CD4-positive, alpha-beta memory T cell (primary cell): Measurements from ENCODE around the gene RERE. TPM values are rescaled to one million over a fixed set of nuclear protein-coding genes. Genes with fewer than 3 reads are reported as not detected.

Experiments
- CTCF ChIA-PET: fragments of 350-600 bp; sonication (Branson Sonifier 250); formaldehyde crosslinking; loops from one replicate; lab custom pipeline; 2021; ENCODE audit warnings: inconsistent platforms; ENCODE audit not compliant: partially characterized antibody; lab: Charles Lee
- POLR2A ChIA-PET: fragments of 350-600 bp; sonication (Branson Sonifier 250); formaldehyde crosslinking; loops from one replicate; lab custom pipeline; 2021; ENCODE audit not compliant: partially characterized antibody; lab: Charles Lee
- DNase-seq, 5 donors: peaks; one replicate each; pipeline versions ENCODE4 v3.0.0 to v3.0.0-alpha.2; 2020 to 2022; ENCODE audit warnings: mixed read lengths in 1 of 5
- H3K27ac ChIP-seq: one replicate; pipeline ENCODE4 v1.7.0; 2013; ENCODE audit warnings: low read depth, low read length
- H3K27me3 ChIP-seq: 2 replicates; pipeline ENCODE4 v1.7.0; 2013; ENCODE audit warnings: mild to moderate bottlenecking, low read length, moderate library complexity; ENCODE audit not compliant: insufficient read depth
- H3K36me3 ChIP-seq: 2 replicates; pipeline ENCODE4 v1.7.0; 2013; ENCODE audit warnings: mild to moderate bottlenecking, low read length, moderate library complexity; ENCODE audit not compliant: insufficient read depth
- H3K4me1 ChIP-seq: 2 replicates; pipeline ENCODE4 v1.7.0; 2013; ENCODE audit warnings: mild to moderate bottlenecking, low read length, moderate library complexity; ENCODE audit not compliant: insufficient read depth
- H3K4me3 ChIP-seq, 2 donors: one replicate each; pipeline ENCODE4 v1.7.0; 2013; ENCODE audit warnings: low read length in 2 of 2, mild to moderate bottlenecking in 1 of 2
- H3K9me3 ChIP-seq, 2 donors: one replicate each; pipeline ENCODE4 v1.7.0; 2013; ENCODE audit warnings: low read length in 2 of 2, control low read depth in 1 of 2; ENCODE audit not compliant: control insufficient read depth in 1 of 2
- H3K27ac Mint-ChIP-seq, 7 donors: one replicate each; pipeline ENCODE4 v1.8.0; 2020 to 2021; ENCODE audit warnings: mixed read lengths in 7 of 7, mild to moderate bottlenecking in 6 of 7, inconsistent platforms in 3 of 7, moderate library complexity in 3 of 7
- H3K27me3 Mint-ChIP-seq, 2 donors: one replicate each; pipeline ENCODE4 v1.8.0; 2020 to 2021; ENCODE audit warnings: mixed read lengths in 2 of 2
- H3K36me3 Mint-ChIP-seq, 2 donors: one replicate each; pipeline ENCODE4 v1.8.0; 2020 to 2021; ENCODE audit warnings: mixed read lengths in 2 of 2, inconsistent platforms in 1 of 2, mild to moderate bottlenecking in 1 of 2
- H3K4me1 Mint-ChIP-seq, 4 donors: one replicate each; pipeline ENCODE4 v1.8.0; 2020 to 2021; ENCODE audit warnings: mixed read lengths in 4 of 4, mild to moderate bottlenecking in 1 of 4
- H3K4me3 Mint-ChIP-seq, 8 donors: one replicate each; pipeline ENCODE4 v1.8.0; 2020 to 2021; ENCODE audit warnings: mixed read lengths in 8 of 8, mild to moderate bottlenecking in 7 of 8, moderate library complexity in 6 of 8, inconsistent platforms in 3 of 8
- H3K9me3 Mint-ChIP-seq, 8 donors: one replicate each; pipeline ENCODE4 v1.8.0; 2020 to 2021; ENCODE audit warnings: mixed read lengths in 8 of 8, mild to moderate bottlenecking in 5 of 8, inconsistent platforms in 3 of 8, moderate library complexity in 1 of 8
- intact Hi-C: fragments of 100-400 bp; cut with micrococcal nuclease; formaldehyde crosslinking; loops from one replicate; pipeline ENCODE4 v1.15.1; 2023
- polyA plus RNA-seq, 2 donors: library from polyadenylated mRNA; unstranded; fragments of 300-500 nt; fragmentation: Illumina TruSeq; gene quantifications; one replicate each; pipeline ENCODE4 v1.2.3, GENCODE V29; 2021
- total RNA-seq, 2 experiments: library from RNA; stranded (reverse); gene quantifications; one replicate each; pipeline ENCODE4 v1.2.3, GENCODE V29; 2021

The RERE gene
- total and polyA plus RNA-seq, 4 experiments from 2014 or later: 0.38 to 117 (median 60.3) TPM

DNA sequence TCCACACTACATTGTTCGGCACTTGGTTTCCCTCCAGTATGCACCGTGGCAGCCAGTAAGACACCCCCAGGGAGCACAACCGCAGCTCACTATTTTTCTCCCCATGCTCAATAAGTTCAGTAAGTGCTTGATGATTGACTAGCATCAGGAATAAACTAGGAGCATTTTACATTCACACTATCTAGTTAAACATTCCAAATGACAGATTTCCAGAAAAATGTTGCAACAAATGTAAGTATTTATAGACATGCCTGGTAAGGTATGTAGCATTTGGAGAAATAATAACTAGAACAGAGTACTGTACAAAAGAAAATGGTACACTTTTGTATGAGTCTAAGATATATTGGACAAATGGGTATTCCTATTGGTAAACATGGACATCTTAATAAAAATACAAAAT, 406.6 kb downstream of the RERE start:
- ChIA-PET POLR2A (interaction anchor here (1.0 to 7.0 kb wide), 2 partner anchors 9 to 427 kb away, joined by 3 to 57 read pairs; no protein-coding TSS in a partner anchor), CTCF (interaction anchor here (1.1 to 5.0 kb wide), 3 partner anchors 11 to 316 kb away, joined by 6 to 88 read pairs (median 40); no protein-coding TSS in a partner anchor)
- Histone ChIP-seq H3K27ac (no peak overlapping the region), H3K9me3 (no peaks in the 10 kb centered on the region), H3K27me3 (no peaks in the 10 kb centered on the region), H3K36me3 (peaks cover 10% of the 10 kb centered on the region), H3K4me3 (no peak overlapping the region), H3K4me1 (peaks cover 87% of the 10 kb centered on the region)
- H3K36me3 Mint-ChIP-seq: peaks cover 37 to 62% of the 10 kb centered on the region in 2 donors
- peaks cover 59 to 85% (median 72%) of the 10 kb centered on the region in 4 donors for H3K4me1 Mint-ChIP-seq
- H3K27me3 Mint-ChIP-seq: no peaks in the 10 kb centered on the region
- intact Hi-C loops: no loop called here
- H3K9me3 Mint-ChIP-seq: no peaks in the 10 kb centered on the region
- H3K4me3 Mint-ChIP-seq: peak overlapping the region in 5 of 8 donors; percentile 18 to 66 (median 43)
- DNase-seq: no peak
- peak overlapping the region in 5 of 7 donors; percentile 55 to 90 (median 74) for H3K27ac Mint-ChIP-seq

DNA sequence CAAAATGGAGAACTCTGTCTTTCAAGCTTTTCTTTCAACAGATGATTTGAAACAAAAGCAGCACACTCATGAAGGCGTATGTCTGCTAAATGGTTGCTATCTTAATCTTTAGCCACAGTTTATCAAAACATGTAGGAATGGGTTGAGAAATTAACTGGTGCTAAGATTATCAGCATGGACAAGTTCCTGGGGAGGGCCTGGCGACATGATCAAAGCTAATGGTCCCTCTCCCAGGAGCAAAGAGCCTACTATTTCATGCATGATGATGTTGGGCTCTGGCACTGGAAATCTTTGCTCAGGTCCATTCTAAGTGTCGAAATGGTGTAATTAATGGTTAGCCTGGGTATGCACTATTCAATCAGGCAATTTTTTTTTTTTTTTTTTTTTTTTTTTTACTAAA, 407.8 kb downstream of the RERE start:
- Histone ChIP-seq H3K27me3 (no peaks in the 10 kb centered on the region), H3K4me1 (peaks cover 88% of the 10 kb centered on the region), H3K9me3 (no peaks in the 10 kb centered on the region), H3K36me3 (peaks cover 10% of the 10 kb centered on the region), H3K27ac (peak overlapping the region; percentile 37), H3K4me3 (no peak overlapping the region)
- no peak for DNase-seq
- Mint-ChIP-seq H3K27me3 (no peaks in the 10 kb centered on the region), H3K4me3 (peak overlapping the region in 6 of 8 donors; percentile 46 to 79 (median 63)), H3K27ac (peak overlapping the region; percentile 63 to 94 (median 79)), H3K36me3 (peaks cover 35 to 61% of the 10 kb centered on the region in 2 donors), H3K9me3 (no peaks in the 10 kb centered on the region), H3K4me1 (peaks cover 56 to 88% (median 71%) of the 10 kb centered on the region in 4 donors)
- ChIA-PET POLR2A (interaction anchor here (0.7 to 7.0 kb wide), 6 partner anchors 11 to 41 kb away, joined by 3 to 57 read pairs (median 3); no protein-coding TSS in a partner anchor), CTCF (interaction anchor here (0.7 to 5.0 kb wide), 22 partner anchors 12 to 396 kb away, joined by 3 to 88 read pairs (median 4); no protein-coding TSS in a partner anchor)
- intact Hi-C loops: loop anchor here (1.0 to 10.0 kb wide), 3 partner anchors 13 to 435 kb away; no protein-coding TSS in a partner anchor

DNA sequence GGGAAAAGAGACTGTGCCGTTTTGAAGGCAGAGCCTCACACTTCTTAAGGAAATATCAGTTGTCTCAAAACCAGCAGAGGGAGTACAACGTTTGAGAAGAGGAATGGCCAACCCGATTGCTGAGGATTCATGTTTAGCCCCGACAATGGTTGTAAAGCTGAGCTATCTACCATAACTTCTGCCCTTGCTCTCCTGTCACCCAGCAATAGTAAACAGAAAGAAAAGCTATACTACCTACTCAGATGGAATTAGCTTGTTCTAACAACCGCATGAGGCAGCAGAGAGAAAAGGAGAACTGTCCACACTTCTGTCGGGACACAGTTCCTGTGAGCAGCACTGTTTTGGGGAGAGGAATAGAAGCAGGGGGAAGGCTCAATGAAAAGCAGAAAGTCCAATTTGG, 408.3 kb downstream of the RERE start:
- H3K4me1 ChIP-seq: peaks cover 92% of the 10 kb centered on the region
- POLR2A ChIA-PET: interaction anchor here (0.7 to 7.0 kb wide), 6 partner anchors 11 to 40 kb away, joined by 3 to 57 read pairs (median 3); no protein-coding TSS in a partner anchor
- Mint-ChIP-seq H3K4me3 (peak overlapping the region; percentile 21 to 79 (median 64)), H3K9me3 (no peaks in the 10 kb centered on the region), H3K27me3 (no peaks in the 10 kb centered on the region), H3K36me3 (peaks cover 34 to 60% of the 10 kb centered on the region in 2 donors), H3K4me1 (peaks cover 59 to 92% (median 73%) of the 10 kb centered on the region in 4 donors), H3K27ac (peak overlapping the region; percentile 56 to 94 (median 79))
- CTCF ChIA-PET: interaction anchor here (0.7 to 5.0 kb wide), 23 partner anchors 12 to 395 kb away, joined by 3 to 88 read pairs (median 4); no protein-coding TSS in a partner anchor
- H3K9me3 ChIP-seq: no peaks in the 10 kb centered on the region
- H3K4me3 ChIP-seq: no peak overlapping the region
- no peaks in the 10 kb centered on the region for H3K27me3 ChIP-seq
- peak overlapping the region; percentile 37 for H3K27ac ChIP-seq
- H3K36me3 ChIP-seq: peaks cover 10% of the 10 kb centered on the region
- intact Hi-C loops: loop anchor here (1.0 to 10.0 kb wide), 3 partner anchors 13 to 436 kb away; no protein-coding TSS in a partner anchor
- peak in 4 of 5 donors; percentile 33 to 37 (median 36) for DNase-seq

DNA sequence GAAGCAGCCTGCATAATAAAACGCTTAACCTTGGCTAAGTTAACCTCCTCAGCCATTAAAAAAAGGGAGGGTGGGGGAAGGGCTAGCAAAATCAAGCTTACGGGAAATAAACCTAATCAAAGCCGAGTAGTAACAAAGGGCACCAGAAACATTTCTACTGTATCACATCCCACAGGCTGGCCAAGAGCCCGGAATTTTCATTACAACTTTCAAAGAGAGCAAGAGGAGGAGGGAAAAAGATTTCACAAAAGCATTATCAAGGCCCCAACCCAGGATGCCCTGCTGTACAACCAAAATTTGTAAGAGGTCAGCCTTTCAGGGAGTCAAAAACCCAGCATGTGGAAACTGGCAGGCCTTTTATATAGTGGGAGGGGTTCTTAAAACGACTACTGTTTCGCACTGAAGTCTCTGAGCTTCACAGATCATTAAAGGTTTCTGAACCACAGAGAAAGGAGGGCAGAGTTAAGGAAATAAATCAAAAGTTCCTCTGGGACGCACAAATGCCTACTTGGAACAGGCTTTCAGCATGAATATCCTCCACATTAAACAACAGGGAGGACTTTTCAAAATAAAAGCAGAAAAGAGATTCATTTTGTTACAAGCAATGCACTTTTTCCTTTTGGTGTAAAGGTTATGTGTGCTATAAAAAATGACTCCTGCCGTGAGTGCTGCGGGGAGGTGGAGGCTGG, 409.1 kb downstream of the RERE start:
- Histone ChIP-seq H3K36me3 (peaks cover 10% of the 10 kb centered on the region), H3K4me1 (peaks cover 87% of the 10 kb centered on the region), H3K27ac (peak overlapping the region; percentile 34), H3K4me3 (peak overlapping the region in 1 of 2 donors; percentile 23), H3K9me3 (no peaks in the 10 kb centered on the region), H3K27me3 (no peaks in the 10 kb centered on the region)
- intact Hi-C loops: loop anchor here (10.0 kb wide), 1 partner anchor 437 kb away; no protein-coding TSS in a partner anchor
- peak overlapping the region in 7 of 8 donors; percentile 57 to 79 (median 68) for H3K4me3 Mint-ChIP-seq
- H3K27ac Mint-ChIP-seq: peak overlapping the region; percentile 56 to 94 (median 79)
- ChIA-PET POLR2A (interaction anchor here (1.2 to 7.0 kb wide), 4 partner anchors 12 to 125 kb away, joined by 3 to 57 read pairs (median 12); no protein-coding TSS in a partner anchor), CTCF (interaction anchor here (0.5 to 5.0 kb wide), 18 partner anchors 12 to 504 kb away, joined by 3 to 88 read pairs (median 5); no protein-coding TSS in a partner anchor)
- H3K36me3 Mint-ChIP-seq: peaks cover 34 to 61% of the 10 kb centered on the region in 2 donors
- H3K9me3 Mint-ChIP-seq: no peaks in the 10 kb centered on the region
- DNase-seq: no peak
- H3K4me1 Mint-ChIP-seq: peaks cover 59 to 85% (median 73%) of the 10 kb centered on the region in 4 donors
- no peaks in the 10 kb centered on the region for H3K27me3 Mint-ChIP-seq

DNA sequence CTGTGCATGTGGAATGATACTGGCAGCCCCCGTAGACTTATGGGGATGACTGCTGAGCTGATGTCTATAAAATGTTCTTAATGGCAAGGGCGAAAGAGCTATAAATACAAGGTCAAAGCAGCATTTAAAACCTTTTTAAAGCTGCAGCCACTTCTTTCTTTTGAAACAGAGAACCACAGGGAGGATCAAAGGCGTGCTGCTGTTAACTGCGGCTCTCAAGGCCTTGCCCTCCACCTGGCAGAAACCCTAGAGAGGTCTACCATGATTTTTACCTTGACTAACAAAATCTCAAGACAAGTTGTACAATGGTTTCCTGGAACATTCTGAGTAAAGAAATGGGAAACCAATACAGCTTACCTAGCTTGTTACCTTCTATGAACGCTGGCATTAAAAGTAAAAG, 409.8 kb downstream of the RERE start:
- H3K4me3 ChIP-seq: peak overlapping the region in 1 of 2 donors; percentile 23
- Mint-ChIP-seq H3K27me3 (no peaks in the 10 kb centered on the region), H3K27ac (peak overlapping the region; percentile 55 to 94 (median 79)), H3K4me1 (peaks cover 57 to 81% (median 70%) of the 10 kb centered on the region in 4 donors), H3K9me3 (no peaks in the 10 kb centered on the region), H3K36me3 (peaks cover 34 to 62% of the 10 kb centered on the region in 2 donors), H3K4me3 (peak overlapping the region; percentile 6 to 79 (median 65))
- CTCF ChIA-PET: interaction anchor here (0.5 to 5.0 kb wide), 7 partner anchors 11 to 505 kb away, joined by 3 to 88 read pairs (median 6); no protein-coding TSS in a partner anchor
- intact Hi-C loops: loop anchor here (10.0 kb wide), 1 partner anchor 437 kb away; no protein-coding TSS in a partner anchor
- peak in 3 of 5 donors; percentile 33 to 50 (median 44) for DNase-seq
- peaks cover 10% of the 10 kb centered on the region for H3K36me3 ChIP-seq
- H3K9me3 ChIP-seq: no peaks in the 10 kb centered on the region
- peak overlapping the region; percentile 34 for H3K27ac ChIP-seq
- no peaks in the 10 kb centered on the region for H3K27me3 ChIP-seq
- H3K4me1 ChIP-seq: peaks cover 83% of the 10 kb centered on the region
- POLR2A ChIA-PET: interaction anchor here (0.9 to 7.0 kb wide), 4 partner anchors 13 to 126 kb away, joined by 3 to 57 read pairs (median 7); no protein-coding TSS in a partner anchor

DNA sequence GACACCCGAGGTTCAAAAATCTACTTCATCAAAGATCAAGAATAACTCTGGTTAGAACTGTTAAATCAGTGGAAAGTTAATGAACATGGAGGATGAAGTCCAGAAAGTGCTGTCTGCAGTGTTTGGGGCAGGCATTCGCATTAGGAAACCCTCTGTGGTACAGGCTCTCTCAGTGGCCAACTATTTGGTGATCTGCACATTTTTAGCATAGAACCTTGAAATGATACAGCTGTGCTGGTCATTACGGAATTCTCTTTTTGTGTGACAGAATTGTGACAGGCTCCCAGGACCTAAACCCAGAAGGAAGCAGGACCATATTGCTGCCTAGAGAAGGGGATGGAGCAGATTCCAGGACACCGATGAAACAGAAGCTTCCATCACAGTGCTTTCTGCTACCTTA, 410.5 kb downstream of the RERE start:
- Mint-ChIP-seq H3K36me3 (peaks cover 33 to 63% of the 10 kb centered on the region in 2 donors), H3K27ac (peak overlapping the region in 4 of 7 donors; percentile 35 to 61 (median 44)), H3K4me1 (peaks cover 55 to 80% (median 68%) of the 10 kb centered on the region in 4 donors), H3K4me3 (peak overlapping the region in 2 of 8 donors; percentile 71 to 79), H3K9me3 (no peaks in the 10 kb centered on the region), H3K27me3 (no peaks in the 10 kb centered on the region)
- H3K4me1 ChIP-seq: peaks cover 76% of the 10 kb centered on the region
- H3K9me3 ChIP-seq: no peaks in the 10 kb centered on the region
- H3K27ac ChIP-seq: peak overlapping the region; percentile 34
- CTCF ChIA-PET: interaction anchor here (1.1 to 5.0 kb wide), 5 partner anchors 11 to 320 kb away, joined by 3 to 88 read pairs (median 6); no protein-coding TSS in a partner anchor
- H3K36me3 ChIP-seq: peaks cover 11% of the 10 kb centered on the region
- intact Hi-C loops: loop anchor here (10.0 kb wide), 1 partner anchor 438 kb away; no protein-coding TSS in a partner anchor
- H3K4me3 ChIP-seq: no peak overlapping the region
- DNase-seq: no peak
- POLR2A ChIA-PET: interaction anchor here (0.9 to 7.0 kb wide), 4 partner anchors 13 to 126 kb away, joined by 3 to 57 read pairs (median 7); no protein-coding TSS in a partner anchor
- no peaks in the 10 kb centered on the region for H3K27me3 ChIP-seq
